Esophagus (tissue), 2 donors: ENCODE results near the gene AGAP1. TPM values are rescaled to one million over a fixed set of nuclear protein-coding genes. Genes with fewer than 3 reads are reported as not detected.

Experiments used
- H3K27ac ChIP-seq, 2 donors: one replicate each; pipeline ENCODE4 v1.5.1; 2013; ENCODE audit warnings: low read depth in 2 of 2, mild to moderate bottlenecking in 2 of 2, inconsistent platforms in 1 of 2, low read length in 1 of 2, moderate library complexity in 1 of 2
- H3K27me3 ChIP-seq, 2 donors: one replicate each; pipeline ENCODE4 v1.6.1; 2013; ENCODE audit warnings: low read length in 2 of 2, control low read depth in 1 of 2, mild to moderate bottlenecking in 1 of 2; ENCODE audit not compliant: insufficient read depth in 2 of 2, control insufficient read depth in 1 of 2
- H3K36me3 ChIP-seq, 2 donors: one replicate each; pipeline ENCODE4 v1.6.1; 2013; ENCODE audit warnings: low read length in 1 of 2; ENCODE audit not compliant: control insufficient read depth in 2 of 2, insufficient read depth in 2 of 2
- H3K4me1 ChIP-seq, 2 donors: one replicate each; pipeline ENCODE4 v1.6.1; 2013; ENCODE audit warnings: low read length in 1 of 2; ENCODE audit not compliant: control insufficient read depth in 2 of 2, insufficient read depth in 2 of 2
- H3K4me3 ChIP-seq, 2 donors: one replicate each; pipeline ENCODE4 v1.5.1; 2013; ENCODE audit warnings: low read length in 2 of 2, mild to moderate bottlenecking in 2 of 2, low read depth in 1 of 2, moderate library complexity in 1 of 2
- H3K9me3 ChIP-seq, 2 donors: one replicate each; pipeline ENCODE4 v1.6.1; 2013; ENCODE audit warnings: mild to moderate bottlenecking in 2 of 2, low read depth in 1 of 2, low read length in 1 of 2, moderate library complexity in 1 of 2; ENCODE audit not compliant: control insufficient read depth in 2 of 2, insufficient read depth in 1 of 2
- WGBS, 2 donors: extraction: QIAGEN DNeasy Blood & Tissue Kit; methylation state at CpG; one replicate each; pipeline ENCODE4 v1.1.7; 2013; 5-methylcytosine and 5-hydroxymethylcytosine counted together
- polyA plus RNA-seq, 2 donors: library from polyadenylated mRNA; stranded (reverse); fragments of 200-250 nt; gene quantifications; one replicate each; pipeline ENCODE4 v1.2.3, GENCODE V29; 2013
- donor health status: healthy with polysubstance abuse.
- donor health status: Bipolar disorder and iron deficiency.

The AGAP1 gene
- polyA plus RNA-seq, 2 donors, result 4.9 TPM

DNA sequence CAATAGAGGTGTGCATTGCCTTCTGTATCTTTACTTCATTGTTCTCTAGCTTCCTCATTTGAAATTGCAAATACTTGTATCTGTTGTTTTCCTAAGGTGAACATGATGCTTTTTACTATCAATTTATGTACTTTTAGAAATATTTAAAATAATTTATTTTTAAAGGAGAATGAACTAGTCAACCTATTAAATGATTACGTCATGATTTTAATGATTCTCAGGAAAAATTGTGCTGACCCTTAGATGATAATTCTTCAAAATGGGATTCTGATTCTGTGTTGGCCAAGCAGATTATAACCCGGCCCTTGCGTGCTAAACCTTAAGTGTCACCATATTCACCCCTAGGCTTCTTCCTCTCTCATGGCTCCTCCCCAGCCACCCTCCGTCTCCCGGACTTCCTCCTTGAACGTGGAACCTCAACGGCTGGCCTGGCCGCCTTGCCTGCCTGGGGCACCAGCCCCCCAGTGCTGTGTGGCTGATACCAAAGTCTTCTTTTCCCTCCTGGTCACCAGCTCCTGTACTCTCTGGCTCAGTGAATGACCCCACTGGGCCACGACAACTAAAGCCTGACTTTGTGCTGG lies 382.3 kb downstream of the AGAP1 start:
- WGBS, 2 donors, result 87 to 93% methylated on average over 9 of the region's 9 CpGs

DNA sequence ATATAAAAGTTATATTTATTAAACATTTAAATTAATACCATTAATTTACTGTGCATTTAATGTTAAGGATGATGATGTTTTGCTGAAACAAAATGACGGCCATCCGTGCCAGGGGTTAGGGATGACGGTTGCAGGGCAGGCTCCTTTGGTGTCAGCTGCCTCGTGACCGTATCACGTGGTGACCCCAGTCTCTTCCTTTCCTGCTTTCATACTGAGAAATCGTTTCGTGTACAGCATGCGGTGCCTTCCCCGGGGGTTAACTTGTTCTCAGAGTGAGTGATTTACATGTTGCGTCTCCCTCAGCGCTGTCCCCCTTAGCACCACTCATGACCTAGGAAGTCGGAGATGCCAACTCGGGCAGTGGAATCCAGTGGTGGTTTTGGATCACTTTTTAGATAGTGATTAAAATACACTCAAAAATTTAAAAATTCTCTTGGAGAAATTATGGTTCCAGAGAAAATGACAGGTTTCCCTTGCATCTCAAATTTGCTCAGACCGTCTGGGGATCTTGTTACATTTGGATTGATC lies 383.5 kb downstream of the AGAP1 start:
- peaks cover 0 to 2% of the 10 kb centered on the region in 2 donors for H3K9me3 ChIP-seq
- 79 to 88% methylated on average over 15 of the region's 15 CpGs for whole genome bisulfite sequencing, 2 donors
- no peak overlapping the region for H3K4me3 ChIP-seq
- H3K36me3 ChIP-seq, result peaks cover 0 to 2% of the 10 kb centered on the region in 2 donors
- no peak overlapping the region for H3K27ac ChIP-seq
- H3K4me1 ChIP-seq, result no peaks in the 10 kb centered on the region
- H3K27me3 ChIP-seq, result no peaks in the 10 kb centered on the region

More for the DNA sequence above, 382.3 kb downstream of the AGAP1 start:
- Histone ChIP-seq H3K4me1 (no peaks in the 10 kb centered on the region), H3K4me3 (no peak overlapping the region), H3K36me3 (no peaks in the 10 kb centered on the region), H3K27me3 (no peaks in the 10 kb centered on the region), H3K27ac (no peak overlapping the region), H3K9me3 (no peaks in the 10 kb centered on the region)

DNA sequence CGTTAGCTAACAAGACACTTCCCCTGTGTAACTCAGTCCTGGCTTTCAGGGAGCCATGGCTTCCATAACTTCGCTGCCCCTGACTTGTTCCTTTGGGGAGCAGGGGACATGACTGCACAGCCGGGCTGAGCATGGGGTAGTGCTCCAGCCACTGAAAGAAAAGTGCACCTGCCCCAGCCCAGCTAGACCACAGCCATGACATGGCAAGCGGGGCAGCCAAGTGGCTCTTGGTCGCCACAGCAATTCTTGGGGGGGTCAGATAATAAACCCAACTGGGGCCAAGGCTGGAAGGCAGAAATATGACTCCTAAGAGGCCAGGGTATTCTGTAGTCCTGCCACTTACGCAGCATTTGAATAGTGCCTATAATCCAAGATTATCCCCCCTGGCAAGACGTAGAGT lies 385.3 kb downstream of the AGAP1 start:
- Histone ChIP-seq H3K4me3 (no peak overlapping the region), H3K9me3 (peaks cover 0 to 2% of the 10 kb centered on the region in 2 donors)
- WGBS, 2 donors, result 91 to 93% methylated on average over 7 of the region's 7 CpGs

DNA sequence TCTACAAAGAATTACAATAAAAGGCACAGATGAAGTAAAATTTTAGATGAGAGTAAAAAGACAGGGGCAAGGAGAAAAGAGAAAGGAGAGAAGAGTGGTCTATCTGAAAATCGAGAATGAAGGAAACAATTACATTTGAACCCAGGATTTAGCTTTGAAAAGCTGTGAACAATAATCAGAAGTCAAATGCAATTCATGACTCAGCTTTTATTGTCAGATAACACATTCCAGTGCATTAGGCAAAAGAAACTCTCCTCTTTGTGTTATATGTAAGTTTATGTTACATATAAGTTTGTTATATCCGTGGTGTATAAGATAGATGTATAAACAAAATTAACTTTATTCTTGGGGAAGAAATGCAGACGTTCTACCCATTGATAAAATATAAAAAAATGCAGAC lies 389.8 kb downstream of the AGAP1 start:
- WGBS, 2 donors, result 84% methylated on average over 3 of the region's 3 CpGs
- peaks cover 0 to 2% of the 10 kb centered on the region in 2 donors for H3K36me3 ChIP-seq

More for the DNA sequence above, 385.3 kb downstream of the AGAP1 start:
- Histone ChIP-seq H3K27me3 (no peaks in the 10 kb centered on the region), H3K4me1 (no peaks in the 10 kb centered on the region), H3K36me3 (peaks cover 0 to 2% of the 10 kb centered on the region in 2 donors), H3K27ac (no peak overlapping the region)

DNA sequence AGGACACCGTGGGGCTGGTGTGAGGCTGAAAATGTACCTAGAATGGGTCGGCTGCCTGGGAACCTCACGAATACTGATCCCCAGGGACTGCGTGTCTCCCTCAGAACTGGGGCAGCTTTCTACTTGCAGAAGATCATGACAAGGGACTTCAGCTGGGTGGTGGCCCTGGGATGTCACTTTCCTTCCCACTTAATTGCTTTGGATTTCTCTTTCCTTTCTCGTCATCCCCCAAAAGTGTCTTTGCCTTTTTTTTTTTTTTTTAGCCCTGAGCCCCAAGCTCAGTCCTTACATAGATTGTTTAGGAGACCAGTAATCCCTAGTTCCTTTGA lies 395.4 kb downstream of the AGAP1 start:
- H3K27me3 ChIP-seq, result no peaks in the 10 kb centered on the region
- H3K27ac ChIP-seq, result no peak overlapping the region
- peaks cover 0 to 7% of the 10 kb centered on the region in 2 donors for H3K36me3 ChIP-seq
- peaks cover 0 to 3% of the 10 kb centered on the region in 2 donors for H3K9me3 ChIP-seq
- no peaks in the 10 kb centered on the region for H3K4me1 ChIP-seq
- WGBS, 2 donors, result 89 to 91% methylated on average over 5 of the region's 5 CpGs
- no peak overlapping the region for H3K4me3 ChIP-seq

More for the DNA sequence above, 389.8 kb downstream of the AGAP1 start:
- Histone ChIP-seq H3K4me3 (no peak overlapping the region), H3K4me1 (no peaks in the 10 kb centered on the region), H3K9me3 (peaks cover 0 to 2% of the 10 kb centered on the region in 2 donors), H3K27ac (no peak overlapping the region), H3K27me3 (no peaks in the 10 kb centered on the region)

DNA sequence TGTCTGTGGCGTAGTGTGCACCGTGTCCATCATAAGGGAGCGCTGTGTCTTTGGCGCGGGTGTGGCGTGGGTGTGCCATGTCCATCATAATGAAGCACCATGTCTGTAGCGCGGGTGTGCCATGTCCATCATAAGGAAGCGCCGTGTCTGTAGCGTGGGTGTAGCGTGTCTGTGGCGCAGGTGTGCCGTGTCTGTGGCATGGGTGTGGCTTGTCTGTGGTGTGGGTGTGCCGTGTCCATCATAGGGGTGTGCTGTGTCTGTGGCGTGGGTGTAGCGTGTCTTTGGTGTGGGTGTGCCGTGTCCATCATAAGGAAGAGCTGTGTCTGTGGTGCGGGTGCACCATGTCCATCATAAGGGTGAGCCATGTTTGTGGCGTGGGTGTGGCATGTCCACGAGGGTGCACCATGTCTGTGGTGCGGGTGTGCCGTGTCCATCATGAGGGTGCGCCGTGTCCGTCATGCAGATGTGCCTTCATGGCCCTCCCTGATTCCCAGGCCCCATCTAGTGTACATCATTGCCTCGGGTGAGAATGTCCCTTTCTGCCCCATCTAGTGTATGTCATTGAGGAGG lies 399.4 kb downstream of the AGAP1 start:
- 98% methylated on average over 27 of the region's 27 CpGs for WGBS, 2 donors
- H3K4me1 ChIP-seq, result no peaks in the 10 kb centered on the region
- peaks cover 0 to 7% of the 10 kb centered on the region in 2 donors for H3K36me3 ChIP-seq
- peaks cover 0 to 3% of the 10 kb centered on the region in 2 donors for H3K9me3 ChIP-seq
- no peak overlapping the region for H3K27ac ChIP-seq
- H3K27me3 ChIP-seq, result no peaks in the 10 kb centered on the region
- H3K4me3 ChIP-seq, result no peak overlapping the region

DNA sequence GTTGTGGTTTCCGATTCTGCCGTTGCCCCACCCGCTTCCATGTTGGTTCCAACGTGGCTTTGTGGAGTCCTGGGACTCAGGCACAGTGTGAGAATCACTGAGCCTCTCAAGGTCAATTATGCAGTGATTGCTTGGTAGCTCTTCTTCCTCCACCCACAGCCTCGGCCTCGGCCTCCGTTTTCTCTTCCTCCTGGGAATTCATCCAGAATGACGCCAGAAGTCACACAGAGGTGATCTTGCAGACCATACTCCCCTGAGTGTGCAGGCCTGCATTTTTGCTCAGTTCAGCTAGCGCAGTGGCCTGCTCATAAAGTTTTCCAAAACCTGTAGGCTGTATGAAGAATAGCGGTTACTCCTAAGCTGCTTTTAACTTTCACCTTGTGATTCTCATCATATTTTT lies 401.0 kb downstream of the AGAP1 start:
- Histone ChIP-seq H3K9me3 (peaks cover 0 to 3% of the 10 kb centered on the region in 2 donors), H3K4me1 (no peaks in the 10 kb centered on the region), H3K27ac (no peak overlapping the region), H3K4me3 (no peak overlapping the region), H3K36me3 (peaks cover 0 to 7% of the 10 kb centered on the region in 2 donors), H3K27me3 (no peaks in the 10 kb centered on the region)
- 93 to 94% methylated on average over 10 of the region's 10 CpGs for WGBS, 2 donors

DNA sequence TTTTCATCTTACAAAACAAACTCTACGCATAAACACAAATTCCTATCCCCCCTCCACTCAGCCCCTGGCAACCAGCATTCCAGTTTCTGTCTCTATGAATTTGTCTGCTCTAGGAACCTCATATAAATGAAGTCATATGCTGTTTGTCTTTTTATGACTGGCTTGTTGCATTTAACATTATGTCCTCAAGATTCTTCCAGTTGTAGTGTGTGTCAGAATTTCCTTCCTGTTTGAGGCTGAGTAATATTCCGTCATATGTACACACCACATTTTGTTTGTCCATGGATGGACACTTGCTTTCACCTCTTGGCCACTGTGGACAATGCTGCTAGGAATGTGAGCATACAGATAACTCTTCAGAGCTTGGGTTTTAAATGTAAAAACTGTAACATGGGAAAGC lies 402.2 kb downstream of the AGAP1 start:
- Histone ChIP-seq H3K9me3 (peaks cover 0 to 3% of the 10 kb centered on the region in 2 donors), H3K4me3 (no peak overlapping the region), H3K36me3 (peaks cover 0 to 7% of the 10 kb centered on the region in 2 donors), H3K4me1 (no peaks in the 10 kb centered on the region), H3K27ac (no peak overlapping the region), H3K27me3 (no peaks in the 10 kb centered on the region)
- WGBS, 2 donors, result 94 to 96% methylated on average over 2 of the region's 2 CpGs

DNA sequence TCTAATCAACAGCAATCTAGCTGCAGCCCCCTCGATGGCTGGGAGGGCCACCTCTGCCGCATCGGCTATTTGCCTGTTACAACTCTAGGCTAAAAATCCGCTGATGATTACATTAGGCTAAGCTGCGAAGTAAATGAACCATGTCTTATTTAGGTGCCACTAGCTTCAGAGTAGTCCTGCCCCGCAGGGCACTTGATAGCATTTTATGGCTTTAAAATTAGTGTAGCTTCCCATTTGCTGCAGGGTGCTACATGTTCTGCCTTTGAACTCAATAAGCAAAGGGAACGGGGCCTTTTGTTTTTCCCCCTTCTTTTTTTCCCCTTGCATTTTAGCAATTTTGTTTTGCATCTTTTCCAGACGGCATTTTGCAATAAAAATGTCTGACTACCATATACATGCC lies 404.1 kb downstream of the AGAP1 start:
- WGBS, 2 donors, result 79 to 90% methylated on average over 8 of the region's 8 CpGs
- Histone ChIP-seq H3K4me3 (no peak overlapping the region), H3K27ac (no peak overlapping the region), H3K4me1 (no peaks in the 10 kb centered on the region), H3K36me3 (peaks cover 0 to 4% of the 10 kb centered on the region in 2 donors), H3K27me3 (no peaks in the 10 kb centered on the region), H3K9me3 (peaks cover 0 to 2% of the 10 kb centered on the region in 2 donors)

DNA sequence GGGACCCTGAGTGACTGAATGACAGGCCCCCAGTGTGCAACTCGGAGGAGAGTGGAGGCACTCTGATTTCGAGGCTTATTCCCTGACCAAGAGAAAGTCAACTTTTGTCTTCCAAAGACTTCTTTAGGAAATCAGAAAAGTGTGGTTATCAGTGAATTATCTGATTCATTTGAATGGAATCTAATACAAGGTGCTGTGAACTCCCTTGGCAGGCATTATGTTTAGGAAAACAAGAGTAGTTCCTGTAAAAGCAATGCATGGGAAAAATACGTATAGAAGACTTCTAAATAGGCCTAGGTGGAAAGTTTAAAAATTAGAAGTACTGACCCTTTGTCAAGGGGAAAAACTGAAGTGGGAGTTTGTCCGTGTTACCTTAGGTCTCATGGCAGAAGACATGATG lies 404.9 kb downstream of the AGAP1 start:
- no peaks in the 10 kb centered on the region for H3K4me1 ChIP-seq
- no peaks in the 10 kb centered on the region for H3K36me3 ChIP-seq
- no peaks in the 10 kb centered on the region for H3K27me3 ChIP-seq
- no peak overlapping the region for H3K27ac ChIP-seq
- whole genome bisulfite sequencing, 2 donors, result 85 to 89% methylated on average over 4 of the region's 4 CpGs
- no peak overlapping the region for H3K4me3 ChIP-seq
- no peaks in the 10 kb centered on the region for H3K9me3 ChIP-seq
